Endothelial cell of umbilical vein (primary cell): Measurements from ENCODE around the gene OR2H2. TPM values are rescaled to one million over a fixed set of nuclear protein-coding genes. Genes with fewer than 3 reads are reported as not detected.

Source experiments
- BruUV-seq: library from RNA; stranded (reverse); fragments of 400-500 nt; replicated peaks from 2 replicates; lab custom pipeline; 2021; lab: Mats Ljungman, UMichigan
- CTCF ChIA-PET: fragments of 300-600, 350-600 bp; sonication (Branson Sonifier 250); formaldehyde crosslinking; loops from one replicate; lab custom pipeline; 2021; ENCODE audit warnings: antibody characterized with exemption, inconsistent platforms; lab: Charles Lee
- POLR2A ChIA-PET: fragments of 300-600, 350-600 bp; sonication (Branson Sonifier 250); formaldehyde crosslinking; loops from one replicate; lab custom pipeline; 2021; ENCODE audit warnings: antibody characterized with exemption, inconsistent platforms; lab: Charles Lee
- DNase-seq: peaks from one replicate; pipeline ENCODE4 v3.0.0-alpha.2; 2011; ENCODE audit warnings: low read depth, low spot score
- FAIRE-seq: peaks from 2 replicates; lab custom pipeline; 2011; peaks lifted over from hg19 to GRCh38; lab: Jason Lieb, UNC
- H2AFZ ChIP-seq: 2 replicates; pipeline ENCODE4 v1.6.0; 2012; ENCODE audit warnings: low read depth, low read length, control low read depth, inconsistent platforms
- H3K27ac ChIP-seq: 2 replicates; pipeline ENCODE4 v1.5.1; 2011; ENCODE audit warnings: low read depth, mild to moderate bottlenecking, control low read depth, low read length, moderate library complexity; ENCODE audit not compliant: insufficient read depth
- H3K27me3 ChIP-seq, 2 experiments: 2 replicates each; pipeline versions ENCODE4 v1.6.0 to v1.6.1; 2011; ENCODE audit warnings: low read length in 2 of 2, mixed read lengths in 1 of 2; ENCODE audit not compliant: control insufficient read depth in 2 of 2, insufficient read depth in 2 of 2
- H3K36me3 ChIP-seq, 2 experiments: 2 replicates in 1 of 2; 3 replicates in 1 of 2; pipeline ENCODE4 v1.5.1; 2011; ENCODE audit warnings: low read length in 2 of 2, mild to moderate bottlenecking in 1 of 2, moderate library complexity in 1 of 2; ENCODE audit not compliant: control insufficient read depth in 2 of 2, insufficient read depth in 2 of 2; ENCODE audit errors: extremely low read depth in 1 of 2
- H3K4me1 ChIP-seq: 3 replicates; pipeline ENCODE4 v1.5.1; 2011; ENCODE audit warnings: mild to moderate bottlenecking, low read length; ENCODE audit not compliant: control insufficient read depth, insufficient read depth; ENCODE audit errors: extremely low read depth
- H3K4me2 ChIP-seq: 2 replicates; pipeline ENCODE4 v1.6.1; 2011; ENCODE audit warnings: low read length, control low read depth, mixed read lengths; ENCODE audit not compliant: insufficient read depth
- H3K4me3 ChIP-seq, 3 experiments: fragments of 200-600 bp in 1 of 3; sonication (generic), shearing (Covaris generic) in 1 of 3; replicated peaks in 1 of 3; 2 replicates each; pipeline ENCODE4 v1.5.1; 2011 to 2016; ENCODE audit warnings: control low read depth in 3 of 3, low read length in 3 of 3, mild to moderate bottlenecking in 2 of 3, inconsistent platforms in 1 of 3, low read depth in 1 of 3, moderate library complexity in 1 of 3; ENCODE audit not compliant: insufficient read depth in 1 of 3
- H3K79me2 ChIP-seq: 2 replicates; pipeline ENCODE4 v1.6.0; 2012; ENCODE audit warnings: low read length, inconsistent platforms; ENCODE audit not compliant: control insufficient read depth, insufficient read depth
- H3K9ac ChIP-seq: replicated peaks from 2 replicates; pipeline ENCODE3; 2011; ENCODE audit warnings: low read length, control low read depth; ENCODE audit not compliant: insufficient read depth; ENCODE audit errors: extremely low read depth
- H3K9me1 ChIP-seq: replicated peaks from 3 replicates; pipeline ENCODE4 v1.6.0; 2011; ENCODE audit warnings: mild to moderate bottlenecking, low read length; ENCODE audit not compliant: control insufficient read depth, insufficient read depth; ENCODE audit errors: extremely low read depth
- H3K9me3 ChIP-seq: replicated peaks from 2 replicates; pipeline ENCODE4 v1.5.1; 2012; ENCODE audit warnings: low read length, inconsistent platforms; ENCODE audit not compliant: control insufficient read depth, insufficient read depth
- H4K20me1 ChIP-seq: replicated peaks from 2 replicates; pipeline ENCODE3; 2011; ENCODE audit warnings: mild to moderate bottlenecking, low read length; ENCODE audit not compliant: control insufficient read depth, insufficient read depth; ENCODE audit errors: extremely low read depth
- CTCF ChIP-seq, 2 donors: IDR thresholded peaks; 1 replicate in 1 of 2; 2 replicates in 1 of 2; pipeline ENCODE4 v1.5.1; 2011; ENCODE audit warnings: low read length in 2 of 2, mild to moderate bottlenecking in 2 of 2, moderate library complexity in 2 of 2, control low read depth in 1 of 2, inconsistent platforms in 1 of 2, low read depth in 1 of 2; ENCODE audit not compliant: insufficient read depth in 1 of 2; ENCODE audit errors: extremely low read depth in 1 of 2
- EZH2 ChIP-seq: IDR thresholded peaks from 2 replicates; pipeline ENCODE4 v1.6.1; 2012; ENCODE audit warnings: borderline replicate concordance, low read depth, mild to moderate bottlenecking, moderate library complexity, low read length, inconsistent platforms; ENCODE audit not compliant: severe bottlenecking
- FOS ChIP-seq: IDR thresholded peaks from 2 replicates; pipeline ENCODE4 v1.6.1; 2011; ENCODE audit warnings: mild to moderate bottlenecking, low read length, moderate library complexity, borderline replicate concordance; ENCODE audit not compliant: insufficient read depth
- GATA2 ChIP-seq: IDR thresholded peaks from 2 replicates; pipeline ENCODE4 v1.7.0; 2011; ENCODE audit warnings: low read depth, mild to moderate bottlenecking, moderate library complexity, mixed read lengths, low read length; ENCODE audit not compliant: insufficient read length, insufficient read depth
- MYC ChIP-seq: IDR thresholded peaks from one replicate; pipeline ENCODE4 v1.6.1; 2011; ENCODE audit warnings: mild to moderate bottlenecking, low read depth, low read length
- POLR2A ChIP-seq: IDR thresholded peaks from 2 replicates; pipeline ENCODE4 v1.6.1; 2012; ENCODE audit warnings: low read depth, mild to moderate bottlenecking, control low read depth, low read length
- POLR2AphosphoS5 ChIP-seq: IDR thresholded peaks from 2 replicates; pipeline ENCODE4 v1.6.1; 2012; ENCODE audit warnings: low read depth, mild to moderate bottlenecking, control low read depth, low read length, moderate library complexity; ENCODE audit not compliant: insufficient read depth
- dilution Hi-C: fragments of 300-500 bp; cut with MboI; formaldehyde crosslinking; loops from one replicate; pipeline ENCODE4 v1.15.0; 2019; ENCODE audit warnings: low sequenced_read_pairs; ENCODE audit not compliant: extremely low pct_ligation_motif_present
- intact Hi-C: fragments of 100-400 bp; cut with micrococcal nuclease; formaldehyde crosslinking; loops from one replicate; pipeline ENCODE4 v1.10.0; 2022
- polyA plus RNA-seq, 4 experiments: library from polyadenylated mRNA; depleted of rRNA in 3 of 4; stranded (reverse) in 3 of 4; unstranded in 1 of 4; fragments of >200 nt; gene quantifications; 2 replicates each; pipeline versions ENCODE4 v1.2.1 to v1.2.3, GENCODE V29; 2011 to 2012; ENCODE audit warnings: missing spikeins in 1 of 4
- total RNA-seq: library from RNA; stranded (reverse); gene quantifications from 2 replicates; pipeline ENCODE4 v1.2.3, GENCODE V29; 2021

OR2H2 gene
- total and polyA plus RNA-seq, 2 donors (not counting 3 experiments of a cell fraction or from before 2014, with no cell fraction given): not detected

GRCh38 chr6:29619578-29620160 lies 34.7 kb downstream of the OR2H2 start:
- Histone ChIP-seq H3K9ac (no peak overlapping the region), H3K27me3 (no peaks in the 10 kb centered on the region), H3K4me1 (no peaks in the 10 kb centered on the region), H3K4me2 (no peak overlapping the region), H3K27ac (no peak overlapping the region), H2AFZ (no peak overlapping the region), H3K79me2 (no peaks in the 10 kb centered on the region), H4K20me1 (no peaks in the 10 kb centered on the region), H3K4me3 (no peak overlapping the region), H3K9me3 (no peaks in the 10 kb centered on the region), H3K36me3 (peaks cover 10 to 16% of the 10 kb centered on the region in 2 experiments), H3K9me1 (no peaks in the 10 kb centered on the region)
- BruUV-seq: no TSS peak
- no peak for DNase-seq
- CTCF ChIA-PET: interaction anchor here (1.0 to 1.6 kb wide), 2 partner anchors 9 to 34 kb away, joined by 3 to 6 read pairs; no protein-coding TSS in a partner anchor
- TF ChIP-seq CTCF (IDR thresholded peaks at IDR 0.05; ENCODE audit: extremely low read depth in 1 of 2, insufficient read depth in 1 of 2, low read depth in 1 of 2, low read length in 2 of 2) (no peak), EZH2 (no peak), POLR2AphosphoS5 (no peak), GATA2 (no peak), FOS (no peak), MYC (no peak), POLR2A (no peak)
- POLR2A ChIA-PET: no interaction called here
- dilution Hi-C loops: no loop called here
- intact Hi-C loops: no loop called here
- FAIRE-seq: no peak
